ENCODE data around the gene PRPF40B.

PRPF40B gene

DNA sequence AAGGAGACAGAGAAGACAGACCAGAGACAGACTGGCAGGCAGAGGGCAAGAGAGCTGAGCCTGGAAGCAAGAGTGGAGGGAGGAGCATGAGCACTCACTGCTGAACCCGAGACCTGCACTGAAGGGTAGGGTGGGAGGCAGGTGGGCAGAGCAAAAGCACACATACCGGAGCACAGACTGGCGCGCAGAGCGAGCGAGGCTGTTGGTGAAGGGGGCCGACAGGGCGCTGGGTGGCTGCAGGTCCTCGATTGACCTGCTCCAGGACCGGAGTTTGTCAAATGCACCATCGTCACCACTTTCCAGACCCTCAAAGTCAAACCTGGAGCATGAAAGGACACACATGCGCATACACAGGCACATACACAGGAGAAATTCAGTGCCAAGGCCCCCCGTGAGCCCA, 34.9 kb downstream of the PRPF40B start:
- no peak for DNase-seq (ENCODE audit: low spot score)

DNA sequence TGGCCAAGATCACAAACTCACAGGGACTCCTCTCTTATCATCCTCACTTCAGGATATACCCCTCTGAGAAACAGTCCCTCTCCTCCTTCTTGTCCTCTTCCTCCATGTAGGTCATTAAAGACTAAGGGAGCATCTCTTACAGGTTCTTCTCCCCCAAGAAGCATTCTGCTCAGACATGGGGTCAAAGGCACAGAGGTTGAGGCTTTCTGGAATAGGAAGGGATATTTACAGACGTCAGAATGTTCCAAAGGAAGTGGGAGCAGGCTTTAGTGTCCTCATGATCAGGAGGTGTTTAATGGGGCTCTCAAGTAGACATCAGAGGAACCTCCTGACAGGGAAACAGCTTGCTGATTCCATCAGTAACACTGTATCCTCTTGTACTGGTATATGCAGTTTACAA, 36.4 kb downstream of the PRPF40B start:
- DNase-seq (ENCODE audit: low spot score): no peak

DNA sequence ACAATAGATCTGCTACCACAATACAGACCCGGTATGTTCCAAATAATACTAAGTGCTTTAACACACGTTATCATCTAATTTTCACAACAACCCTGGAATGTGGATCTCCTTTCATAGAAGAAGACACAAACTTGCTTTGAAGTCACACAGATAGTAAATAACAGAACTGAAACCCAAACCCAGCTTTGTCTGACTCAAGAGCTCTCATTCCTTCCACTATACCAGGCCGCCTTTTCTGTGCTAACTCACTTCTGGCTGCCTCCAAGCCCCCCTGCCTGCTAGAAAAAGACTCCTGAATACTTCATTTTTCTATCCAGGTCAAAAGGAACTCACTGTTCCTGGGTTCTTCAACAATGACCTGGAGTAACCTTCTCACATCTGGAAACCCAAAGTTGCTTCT, 37.8 kb downstream of the PRPF40B start:
- no peak for DNase-seq (ENCODE audit: low spot score)

DNA sequence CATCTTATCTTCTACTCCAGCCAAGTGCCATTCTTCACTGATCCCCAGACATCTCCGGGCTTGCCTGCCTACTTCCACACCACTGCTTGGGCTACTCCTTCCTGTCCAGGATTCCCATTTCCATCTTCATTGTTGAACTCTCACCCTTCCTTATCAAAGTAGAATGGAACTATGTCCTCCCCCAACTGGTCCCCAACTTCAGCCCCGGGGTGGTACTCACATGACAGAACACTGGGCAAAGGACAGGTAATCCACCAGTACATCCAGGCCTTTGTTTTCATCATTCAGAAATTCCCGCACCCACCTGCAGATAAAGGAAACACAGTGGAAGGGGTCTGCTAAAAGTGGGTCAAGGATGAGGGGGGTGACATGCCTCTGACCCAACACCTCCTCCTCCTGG, 38.4 kb downstream of the PRPF40B start:
- DNase-seq (ENCODE audit: low spot score): no peak

GRCh38 chr12:49662998-49663843, 39.9 kb downstream of the PRPF40B start:
- no peak for DNase-seq (ENCODE audit: low spot score)

- DNase-seq (ENCODE audit: low spot score): no peak
Observed at GRCh38 chr12:49664167-49664566, 40.8 kb downstream of the PRPF40B start.

- no peak for DNase-seq (ENCODE audit: low spot score)
Observed at GRCh38 chr12:49664591-49665239, 41.4 kb downstream of the PRPF40B start.

- DNase-seq (ENCODE audit: low spot score): no peak
Observed at GRCh38 chr12:49665384-49665783, 42.0 kb downstream of the PRPF40B start.

DNA sequence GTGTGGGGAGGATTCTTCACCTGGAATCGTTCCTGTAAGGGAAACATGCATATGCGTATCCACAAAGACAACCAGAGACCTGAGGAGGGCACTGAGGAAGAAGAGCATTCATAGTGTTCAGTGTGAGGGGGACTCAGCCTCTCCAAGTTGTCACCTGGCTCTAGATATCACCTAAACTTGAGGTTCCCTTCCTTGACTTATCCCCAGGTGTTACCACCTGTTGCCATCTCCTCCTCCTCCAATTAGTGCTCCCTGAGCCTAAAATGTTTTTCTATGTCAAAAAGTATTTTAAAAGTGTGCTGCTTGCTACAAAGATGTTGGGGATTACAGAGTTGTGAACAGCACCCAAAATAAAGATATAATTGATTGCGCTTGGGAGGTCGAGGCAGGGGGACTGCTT, 42.8 kb downstream of the PRPF40B start:
- no peak for DNase-seq (ENCODE audit: low spot score)

DNA sequence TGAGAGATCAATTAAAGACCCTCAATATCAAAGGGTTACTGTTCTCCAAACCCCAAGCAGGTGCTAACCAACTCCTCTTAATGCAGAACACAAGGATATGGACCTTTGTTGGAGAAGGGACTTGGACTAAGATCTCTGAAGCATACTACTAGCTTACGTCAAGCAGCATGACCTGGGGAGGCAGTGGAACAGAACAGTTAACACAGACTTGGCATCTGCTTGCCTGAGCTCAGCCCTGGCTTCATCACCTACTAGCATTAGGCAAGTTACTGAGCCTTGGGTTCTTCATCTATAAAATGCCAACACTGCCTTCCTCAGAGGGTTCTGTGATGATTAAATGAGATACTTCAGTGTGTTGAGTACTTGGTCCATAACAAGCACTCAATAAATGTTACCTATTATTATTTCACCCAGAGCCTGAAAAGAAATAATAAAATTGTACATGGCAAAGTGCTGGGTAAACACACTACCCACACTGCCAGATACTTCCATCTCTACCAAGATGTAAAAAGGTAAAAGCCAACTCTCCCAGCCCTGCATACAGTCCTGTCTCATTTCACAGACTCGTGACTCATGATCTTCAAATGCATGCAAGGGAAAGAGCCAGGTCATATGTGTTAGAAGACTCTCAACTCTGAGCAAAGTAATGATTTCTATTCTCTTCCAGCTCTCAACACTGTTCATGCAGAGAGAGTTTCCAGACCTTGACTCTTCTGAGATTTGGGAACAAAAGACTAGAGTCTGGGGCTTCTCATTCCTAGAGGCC, 44.1 kb downstream of the PRPF40B start:
- no peak for DNase-seq (ENCODE audit: low spot score)

DNA sequence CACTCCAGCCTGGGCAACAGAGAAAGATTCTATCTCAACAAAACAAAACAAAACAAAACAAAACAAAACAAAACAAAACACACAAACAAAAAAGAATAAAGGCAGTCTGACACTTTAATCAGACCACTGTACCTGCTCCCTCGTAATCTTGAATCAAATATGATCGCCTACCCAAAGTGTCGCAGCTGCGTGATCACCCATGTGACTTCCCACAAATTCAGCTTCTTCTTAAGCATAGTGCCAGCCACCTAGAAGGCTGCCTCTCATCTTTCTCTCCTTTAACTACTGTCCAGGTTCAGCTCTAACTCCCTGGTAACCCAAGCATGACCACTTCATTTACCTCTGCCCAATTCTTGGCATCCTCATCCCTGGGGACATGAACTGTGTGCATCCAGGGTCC, 46.4 kb downstream of the PRPF40B start:
- DNase-seq (ENCODE audit: low spot score): no peak

DNA sequence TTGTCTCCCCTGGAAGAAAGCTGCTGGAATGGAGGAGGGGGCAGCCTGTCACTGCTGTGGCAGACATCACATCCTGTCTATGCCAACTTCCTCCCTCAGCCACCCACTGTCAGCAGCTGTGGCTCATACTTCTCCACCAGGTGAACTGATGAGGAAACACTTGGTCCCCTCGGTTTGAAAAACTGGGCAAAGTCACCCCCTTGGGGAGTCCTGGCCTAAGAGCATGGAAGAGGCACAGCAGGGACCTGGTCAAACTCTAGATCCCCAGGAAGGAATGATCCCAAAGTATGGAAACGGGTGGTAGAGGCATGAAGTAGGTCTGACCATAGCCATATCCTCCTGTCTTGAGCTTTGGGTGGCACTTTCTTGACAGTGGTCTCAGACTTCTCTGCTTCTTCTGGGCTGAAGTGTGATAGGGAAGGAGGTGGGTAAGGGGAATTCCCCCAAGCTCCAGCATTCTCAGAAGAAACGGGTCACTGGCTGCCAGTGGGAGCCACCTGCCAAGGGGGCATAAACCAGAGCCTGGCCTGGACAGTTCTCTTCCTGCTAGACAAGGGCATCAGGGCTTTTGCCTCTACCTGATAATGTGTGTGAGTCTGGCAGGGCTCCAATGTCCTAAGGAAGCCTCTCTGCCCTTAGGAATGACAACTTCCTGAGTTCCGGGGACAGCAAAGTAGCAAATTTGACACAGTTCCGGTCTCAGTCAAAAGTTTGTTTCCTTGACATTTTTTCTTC, 47.8 kb downstream of the PRPF40B start:
- DNase-seq (ENCODE audit: low spot score): no peak

GRCh38 chr12:49672301-49673217, 49.2 kb downstream of the PRPF40B start:
- DNase-seq (ENCODE audit: low spot score): no peak

DNA sequence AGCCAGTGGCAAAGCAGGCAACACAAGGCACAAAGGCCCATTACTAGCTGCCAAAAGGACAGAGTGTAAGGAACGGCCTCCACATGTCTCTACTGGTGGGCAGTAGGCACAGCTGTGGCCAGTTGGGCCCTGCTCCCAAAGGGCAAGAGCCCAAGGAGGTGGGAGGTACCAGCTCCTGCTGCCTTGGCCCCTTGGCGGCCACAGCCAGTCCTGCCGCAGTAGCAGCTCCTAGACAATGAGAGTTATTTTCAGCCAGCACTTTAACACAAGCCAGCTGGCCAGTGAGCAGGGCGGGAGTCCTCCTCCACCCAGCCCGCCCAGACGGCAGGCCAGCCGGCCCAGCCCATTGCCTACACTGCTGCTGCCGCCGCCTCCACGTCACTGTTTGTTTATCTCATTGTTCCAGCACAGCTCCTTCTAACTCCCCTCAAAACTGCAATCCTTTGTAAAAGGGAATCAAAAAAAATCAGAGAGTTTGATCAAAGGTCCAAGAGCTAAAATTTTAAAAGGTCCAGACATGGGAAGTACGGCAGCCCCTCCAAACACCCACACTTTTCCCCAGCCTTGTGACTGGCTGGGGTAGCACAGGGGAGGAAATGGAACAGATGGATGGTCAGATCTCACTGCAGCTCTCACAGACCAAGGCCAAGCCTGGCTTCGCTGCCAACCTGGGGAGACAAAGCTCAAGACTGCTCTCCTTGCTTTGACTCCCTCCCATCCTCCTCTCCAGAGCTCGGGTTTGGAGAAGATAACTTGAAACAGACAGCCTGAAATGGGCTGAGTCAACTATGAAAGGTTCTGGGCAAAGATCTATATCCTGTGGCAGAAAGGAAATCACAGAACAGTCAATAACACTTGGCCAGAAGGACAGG, 50.3 kb downstream of the PRPF40B start:
- DNase-seq (ENCODE audit: low spot score): no peak

DNA sequence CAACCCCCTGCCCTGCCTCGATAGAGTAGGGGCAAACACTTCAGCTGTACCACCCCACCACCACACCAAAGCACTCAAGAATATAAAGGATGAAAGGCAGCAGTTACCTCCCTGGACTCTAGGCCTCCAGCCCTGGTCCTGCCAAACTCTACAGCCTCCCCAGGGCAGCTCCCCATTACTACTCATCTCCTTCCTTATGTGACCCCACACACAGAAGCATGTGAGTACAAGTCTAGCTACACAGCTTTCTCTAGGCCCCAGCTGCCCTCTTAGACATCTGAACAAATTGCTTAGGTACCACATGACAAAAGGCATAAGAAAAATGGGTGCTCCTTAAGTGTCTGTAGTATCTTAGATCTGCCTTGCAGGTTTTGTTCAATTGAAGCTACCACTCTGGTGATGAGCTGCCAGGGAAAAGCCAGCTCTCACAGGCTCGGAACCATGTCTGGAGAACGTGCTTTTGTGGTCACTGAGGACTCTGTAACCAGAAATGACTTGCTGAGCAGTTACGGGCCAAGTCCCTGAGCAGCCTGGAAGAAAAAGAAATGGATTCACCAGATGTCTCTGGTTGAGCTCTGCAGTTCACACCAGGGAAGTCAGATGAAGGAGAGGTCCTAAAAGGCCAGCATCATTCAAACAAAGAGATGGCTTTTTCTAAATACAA, 51.1 kb downstream of the PRPF40B start:
- DNase-seq (ENCODE audit: low spot score): no peak

DNA sequence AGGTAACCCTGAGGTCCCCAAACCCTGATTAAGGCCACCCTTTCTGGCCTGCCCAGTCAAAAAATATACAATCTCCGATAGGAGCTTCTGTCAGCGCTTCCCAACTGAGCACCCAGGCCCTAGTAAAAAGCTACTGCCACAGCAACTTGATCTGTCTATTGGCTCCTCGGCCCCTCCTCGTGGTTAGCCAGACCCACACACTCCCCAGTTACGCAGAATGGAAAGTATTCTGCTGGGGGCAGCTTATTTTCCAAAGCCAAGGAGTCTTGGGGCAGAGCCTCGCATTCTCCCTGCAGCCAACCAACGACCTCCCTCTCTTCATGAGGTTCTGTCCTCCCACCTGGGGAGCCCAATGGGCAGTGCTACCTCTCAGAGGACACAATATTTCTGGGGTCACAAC, 51.8 kb downstream of the PRPF40B start:
- no peak for DNase-seq (ENCODE audit: low spot score)

DNA sequence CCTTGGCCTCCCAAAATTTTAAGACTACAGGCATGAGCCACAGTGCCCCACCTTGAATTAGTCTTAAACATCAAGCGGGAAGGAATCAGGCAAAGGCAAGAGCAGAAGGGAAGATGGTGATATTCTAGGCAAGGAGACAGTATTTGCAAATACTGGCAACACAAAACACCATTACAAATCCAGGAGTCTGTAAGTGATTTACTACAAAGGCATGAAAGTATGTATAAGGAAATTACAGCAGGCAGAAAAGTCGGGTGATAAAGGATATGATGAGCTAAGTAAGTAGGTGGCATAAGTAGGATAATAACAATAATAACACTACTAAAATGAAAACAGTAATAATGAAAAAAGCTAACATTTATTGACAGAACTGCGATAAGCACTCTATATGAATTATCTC, 55.4 kb downstream of the PRPF40B start:
- no peak for DNase-seq (ENCODE audit: low spot score)

DNA sequence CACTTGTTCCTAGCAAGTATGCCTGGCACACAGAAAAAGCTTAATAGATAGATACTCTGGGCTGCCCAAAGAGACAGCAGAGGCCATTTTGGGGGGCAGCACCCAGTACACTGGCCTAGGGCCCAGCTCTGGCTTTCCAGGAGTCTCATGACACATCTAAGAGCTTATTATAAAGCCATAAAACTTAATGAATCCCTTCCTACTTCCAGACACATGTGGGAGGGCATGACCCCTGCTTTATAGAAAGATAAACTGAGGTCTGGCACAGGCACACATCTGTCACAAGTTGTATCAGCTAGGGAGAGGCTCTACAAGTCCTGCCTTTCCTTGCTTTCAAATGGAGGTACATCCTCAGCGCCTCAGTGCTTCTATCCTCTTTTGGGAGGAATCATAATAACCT, 56.7 kb downstream of the PRPF40B start:
- DNase-seq (ENCODE audit: low spot score): no peak

DNA sequence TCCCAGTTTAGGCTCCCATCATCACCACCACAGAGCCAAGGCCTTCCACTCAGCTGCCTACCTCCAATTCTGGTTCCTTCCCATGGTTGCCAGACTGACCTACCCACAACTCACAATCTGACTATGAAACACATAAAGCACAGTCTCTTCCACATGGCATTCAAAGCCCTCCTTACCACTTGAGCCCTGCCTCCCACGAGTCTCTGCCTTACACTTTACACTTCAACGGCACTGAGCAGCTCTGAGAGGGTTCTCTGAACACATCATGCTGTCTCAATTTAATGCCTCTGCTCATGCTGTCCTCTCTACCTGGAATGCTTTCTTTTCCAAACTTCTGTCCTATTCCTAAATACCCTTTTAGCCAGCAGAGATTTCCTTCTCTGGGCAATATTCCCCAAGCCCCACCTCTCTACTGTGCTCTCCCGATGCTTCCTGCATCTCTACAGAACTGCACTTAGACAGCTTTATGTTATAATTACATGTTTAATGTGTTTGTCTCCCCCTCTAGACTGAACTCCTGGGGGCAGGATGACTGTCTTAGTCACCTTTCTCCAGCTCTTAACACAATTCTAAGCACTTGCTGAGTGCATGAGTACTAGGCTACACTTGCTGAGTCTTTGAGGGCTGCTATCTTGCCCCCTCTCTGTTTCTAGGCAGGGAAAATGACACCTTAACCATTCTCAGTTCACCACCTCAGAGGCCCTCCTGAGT, 60.4 kb downstream of the PRPF40B start:
- DNase-seq (ENCODE audit: low spot score): no peak

All from LoVo (cell line).